C4-2B (cell line): ENCODE data around the gene DHX34.

Experiments used
- H3K27ac ChIP-seq: fragments of 450-650 bp; 2 replicates; pipeline ENCODE4 v1.5.1; 2017
- ZFX ChIP-seq: fragments of 450-650 bp; IDR thresholded peaks from 2 replicates; pipeline ENCODE4 v1.6.1; 2017
- TF ChIP-seq, protein P1 (sequence below): fragments of 450-650 bp; conservative IDR thresholded peaks from 2 replicates; pipeline ENCODE4 v1.5.1; 2017; ENCODE audit warnings: mild to moderate bottlenecking

DHX34 gene

DNA sequence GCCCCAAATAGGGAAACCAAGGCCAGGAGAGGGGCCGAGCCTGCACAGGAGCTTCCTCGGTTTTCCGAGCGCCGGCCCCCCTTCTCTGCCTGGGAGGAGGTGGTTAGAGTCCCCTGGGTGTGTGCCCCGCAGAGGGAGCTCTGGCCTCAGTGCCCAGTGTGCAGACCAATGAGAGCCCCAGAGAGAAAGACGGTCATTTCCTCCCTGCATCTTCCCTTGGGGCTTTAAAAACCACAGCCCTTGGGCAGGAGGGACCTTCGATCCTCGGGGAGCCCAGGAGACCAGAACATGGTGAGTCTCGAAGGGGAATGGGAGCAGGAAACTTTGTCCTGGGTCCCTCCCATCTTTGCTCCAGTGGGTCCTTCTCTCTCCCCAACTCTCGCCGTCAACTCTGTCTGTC lies 39.5 kb upstream of the DHX34 start, which contains the start of gene C5AR1:
TSS of gene C5AR1 (plus strand) at position 254 of the 400 bp plus-strand sequence. CDS start at position 289, 35 bp downstream.
- H3K27ac ChIP-seq = no peak within 1 kb of the TSS
- TF ChIP-seq, protein P1, sequence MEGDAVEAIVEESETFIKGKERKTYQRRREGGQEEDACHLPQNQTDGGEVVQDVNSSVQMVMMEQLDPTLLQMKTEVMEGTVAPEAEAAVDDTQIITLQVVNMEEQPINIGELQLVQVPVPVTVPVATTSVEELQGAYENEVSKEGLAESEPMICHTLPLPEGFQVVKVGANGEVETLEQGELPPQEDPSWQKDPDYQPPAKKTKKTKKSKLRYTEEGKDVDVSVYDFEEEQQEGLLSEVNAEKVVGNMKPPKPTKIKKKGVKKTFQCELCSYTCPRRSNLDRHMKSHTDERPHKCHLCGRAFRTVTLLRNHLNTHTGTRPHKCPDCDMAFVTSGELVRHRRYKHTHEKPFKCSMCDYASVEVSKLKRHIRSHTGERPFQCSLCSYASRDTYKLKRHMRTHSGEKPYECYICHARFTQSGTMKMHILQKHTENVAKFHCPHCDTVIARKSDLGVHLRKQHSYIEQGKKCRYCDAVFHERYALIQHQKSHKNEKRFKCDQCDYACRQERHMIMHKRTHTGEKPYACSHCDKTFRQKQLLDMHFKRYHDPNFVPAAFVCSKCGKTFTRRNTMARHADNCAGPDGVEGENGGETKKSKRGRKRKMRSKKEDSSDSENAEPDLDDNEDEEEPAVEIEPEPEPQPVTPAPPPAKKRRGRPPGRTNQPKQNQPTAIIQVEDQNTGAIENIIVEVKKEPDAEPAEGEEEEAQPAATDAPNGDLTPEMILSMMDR = no peak
- no peak for TF ChIP-seq ZFX

DNA sequence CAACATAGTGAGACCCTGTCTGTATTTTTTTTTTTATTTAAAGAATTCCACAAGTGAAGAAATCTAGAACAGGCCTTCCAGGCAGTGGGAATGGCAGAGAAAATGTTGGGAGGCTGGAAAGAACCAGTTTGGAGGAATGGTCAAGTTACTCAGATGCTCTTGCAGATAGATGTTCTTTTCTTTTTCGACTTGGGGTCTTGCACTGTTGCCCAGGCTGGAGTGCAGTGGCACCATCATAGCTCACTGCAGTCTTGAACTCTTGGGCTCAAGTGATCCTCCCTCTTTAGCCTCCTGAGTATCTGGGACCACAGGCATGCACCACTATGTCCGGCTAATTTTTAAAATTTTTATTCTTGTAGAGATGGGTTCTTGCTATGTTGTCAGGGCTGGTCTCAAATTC lies 38.8 kb upstream of the DHX34 start:
- no peak overlapping the region for H3K27ac ChIP-seq
- no peak for TF ChIP-seq ZFX
- TF ChIP-seq, protein P1 = no peak

DNA sequence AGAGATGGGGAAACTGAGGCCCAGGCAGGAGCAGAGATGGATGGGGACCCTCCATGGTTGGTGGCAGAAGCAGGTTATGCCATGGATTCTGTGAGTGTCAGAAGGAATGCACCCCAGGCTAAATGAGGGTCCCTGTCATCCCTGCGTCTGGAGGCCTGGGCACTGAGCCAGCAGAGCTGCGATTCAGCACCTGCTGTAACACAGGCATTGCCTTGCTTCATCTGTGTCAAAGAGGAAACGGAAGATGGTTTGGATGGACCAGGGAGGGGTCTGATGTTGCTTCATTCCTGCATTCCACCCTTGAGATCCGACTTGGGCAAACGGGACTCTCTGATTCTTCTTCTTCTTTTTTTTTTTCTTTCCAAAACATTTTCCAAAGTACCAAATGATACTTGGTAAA lies 38.3 kb upstream of the DHX34 start:
- no peak overlapping the region for H3K27ac ChIP-seq
- TF ChIP-seq ZFX = no peak
- TF ChIP-seq, protein P1 = no peak

DNA sequence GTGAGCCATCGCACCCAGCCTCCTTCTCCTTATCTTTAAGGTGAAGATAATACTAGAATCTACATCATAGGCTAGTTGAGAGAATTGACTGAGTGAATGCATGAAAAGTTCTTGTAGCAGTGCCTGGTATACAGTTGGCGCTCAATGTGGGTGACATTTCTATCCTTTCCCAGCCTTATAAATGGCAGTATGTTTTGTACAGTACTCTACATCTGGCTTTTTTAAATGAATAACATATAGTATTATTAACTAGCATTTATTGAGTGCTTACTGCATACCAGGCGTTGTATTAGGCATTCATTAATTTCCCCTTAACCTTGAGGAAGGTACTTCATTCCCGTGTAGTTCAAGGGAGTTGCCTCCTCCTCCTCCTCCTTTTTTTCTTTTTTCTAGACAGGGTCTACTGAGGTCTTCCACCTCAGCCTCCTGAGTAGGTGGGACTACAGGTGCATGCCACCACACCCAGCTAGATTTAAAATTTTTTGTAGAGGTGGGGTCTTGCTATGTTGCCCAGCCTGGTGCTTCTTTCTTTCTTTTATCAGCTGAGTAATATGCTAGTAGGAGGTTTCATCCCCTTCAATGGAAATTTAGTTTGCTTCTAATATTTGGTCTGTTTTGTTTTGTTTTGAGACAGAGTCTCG lies 36.6 kb upstream of the DHX34 start:
- no peak overlapping the region for H3K27ac ChIP-seq

DNA sequence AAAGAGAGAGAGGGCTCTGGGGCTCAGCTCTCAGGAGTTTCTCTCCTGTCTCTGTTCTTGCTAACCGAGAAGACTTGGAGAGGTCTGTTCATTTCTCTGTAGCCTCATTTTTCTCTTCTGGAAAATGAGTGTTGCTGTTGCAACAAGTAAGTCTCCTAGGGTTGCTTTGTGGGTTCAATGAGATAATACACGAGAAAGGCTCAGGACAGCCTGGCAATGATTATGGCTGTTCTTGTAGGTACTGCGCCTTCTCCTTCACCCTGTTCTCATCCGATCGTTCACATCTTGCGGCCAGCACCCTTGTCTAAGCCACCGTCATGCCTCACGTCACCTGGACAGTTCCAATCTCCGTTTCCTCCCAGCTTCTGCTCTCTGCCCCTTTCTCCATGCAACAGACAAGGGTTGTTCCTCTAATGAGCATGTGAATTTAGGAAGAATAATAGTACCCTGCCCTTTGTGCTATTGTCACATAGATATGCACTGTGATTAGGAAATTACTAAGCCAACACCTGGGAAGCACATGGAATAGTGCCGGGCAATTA lies 35.3 kb upstream of the DHX34 start:
- no peak overlapping the region for H3K27ac ChIP-seq
- TF ChIP-seq, protein P1 = no peak
- no peak for TF ChIP-seq ZFX

More for the DNA sequence above, 36.6 kb upstream of the DHX34 start:
- TF ChIP-seq ZFX = no peak
- TF ChIP-seq, protein P1 = no peak

DNA sequence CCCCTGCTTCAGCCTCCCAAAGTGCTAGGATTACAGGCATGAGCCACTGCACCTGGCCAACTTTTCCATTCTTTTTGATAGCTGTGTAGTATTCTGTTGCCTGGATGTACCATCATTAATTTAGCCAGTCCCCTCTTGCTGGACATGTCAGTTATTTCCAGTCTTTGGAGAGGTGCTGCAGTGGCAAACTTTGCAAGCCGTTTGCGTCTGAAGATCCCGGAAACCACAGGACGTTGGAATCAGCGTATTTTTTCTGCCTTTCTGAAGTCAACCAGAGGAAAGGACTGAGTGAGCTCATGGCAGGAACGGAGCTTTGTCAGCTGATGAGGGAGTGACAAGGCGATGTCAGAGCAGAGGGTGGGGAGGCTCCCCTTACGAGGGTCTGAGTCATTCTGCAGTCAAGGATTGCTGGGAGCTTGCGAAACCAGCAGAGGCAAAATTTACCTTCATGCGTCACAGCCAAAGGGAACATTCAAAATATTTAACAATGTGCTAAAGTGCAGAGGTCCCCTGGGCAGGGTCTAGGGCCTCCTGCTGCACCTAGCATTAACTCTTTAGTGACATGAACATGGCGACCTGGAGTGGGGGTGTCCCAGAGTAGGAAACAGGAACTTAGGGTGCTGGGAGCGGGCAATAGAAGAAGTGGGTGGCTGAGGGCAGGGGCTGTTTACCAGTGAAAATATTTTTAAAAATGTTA lies 33.8 kb upstream of the DHX34 start:
- TF ChIP-seq, protein P1 = no peak
- TF ChIP-seq ZFX = no peak
- H3K27ac ChIP-seq = no peak overlapping the region

DNA sequence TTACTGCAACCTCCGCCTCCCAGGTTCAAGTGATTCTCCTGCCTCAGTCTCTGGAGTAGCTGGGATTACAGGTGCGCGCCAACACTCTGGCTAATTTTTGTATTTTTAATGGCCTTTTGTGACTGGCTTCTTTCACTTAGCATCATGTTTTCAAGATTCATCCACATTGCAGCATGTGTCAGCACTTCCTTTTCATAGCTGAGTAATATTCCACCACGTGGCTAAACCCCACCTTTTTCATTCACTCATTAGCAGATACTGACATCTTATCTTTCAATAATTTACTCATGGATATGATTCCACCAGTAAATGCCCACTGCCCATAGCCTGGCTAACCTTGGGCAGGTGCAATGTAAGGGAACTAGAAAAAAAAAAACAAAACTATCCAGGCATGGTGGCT lies 32.6 kb upstream of the DHX34 start:
- no peak overlapping the region for H3K27ac ChIP-seq
- TF ChIP-seq ZFX = no peak
- TF ChIP-seq, protein P1 = no peak
